Dendritic cell treated with granulocyte-macrophage colony-stimulating factor and Interleukin-4, amounts not matched to agents 40 ng/mL and 50 ng/mL, for 4 days (primary cell): Measurements from ENCODE around the gene LPAR3.

Experiments
- H3K27ac Mint-ChIP-seq: one replicate; pipeline ENCODE4 v1.8.0; 2022; ENCODE audit warnings: mild to moderate bottlenecking, mixed read lengths
- H3K27me3 Mint-ChIP-seq: one replicate; pipeline ENCODE4 v1.8.0; 2022; ENCODE audit warnings: mild to moderate bottlenecking, mixed read lengths
- H3K36me3 Mint-ChIP-seq: one replicate; pipeline ENCODE4 v1.8.0; 2022; ENCODE audit warnings: low read depth, mixed read lengths
- H3K4me1 Mint-ChIP-seq: one replicate; pipeline ENCODE4 v1.8.0; 2022; ENCODE audit warnings: low read depth, mixed read lengths
- H3K4me3 Mint-ChIP-seq: one replicate; pipeline ENCODE4 v1.8.0; 2022; ENCODE audit warnings: mild to moderate bottlenecking, moderate library complexity, mixed read lengths
- H3K9me3 Mint-ChIP-seq: one replicate; pipeline ENCODE4 v1.8.0; 2022; ENCODE audit warnings: mixed read lengths
- intact Hi-C: fragments of 100-400 bp; cut with micrococcal nuclease; formaldehyde crosslinking; loops from one replicate; pipeline ENCODE4 v1.15.0; 2022

The LPAR3 gene

DNA sequence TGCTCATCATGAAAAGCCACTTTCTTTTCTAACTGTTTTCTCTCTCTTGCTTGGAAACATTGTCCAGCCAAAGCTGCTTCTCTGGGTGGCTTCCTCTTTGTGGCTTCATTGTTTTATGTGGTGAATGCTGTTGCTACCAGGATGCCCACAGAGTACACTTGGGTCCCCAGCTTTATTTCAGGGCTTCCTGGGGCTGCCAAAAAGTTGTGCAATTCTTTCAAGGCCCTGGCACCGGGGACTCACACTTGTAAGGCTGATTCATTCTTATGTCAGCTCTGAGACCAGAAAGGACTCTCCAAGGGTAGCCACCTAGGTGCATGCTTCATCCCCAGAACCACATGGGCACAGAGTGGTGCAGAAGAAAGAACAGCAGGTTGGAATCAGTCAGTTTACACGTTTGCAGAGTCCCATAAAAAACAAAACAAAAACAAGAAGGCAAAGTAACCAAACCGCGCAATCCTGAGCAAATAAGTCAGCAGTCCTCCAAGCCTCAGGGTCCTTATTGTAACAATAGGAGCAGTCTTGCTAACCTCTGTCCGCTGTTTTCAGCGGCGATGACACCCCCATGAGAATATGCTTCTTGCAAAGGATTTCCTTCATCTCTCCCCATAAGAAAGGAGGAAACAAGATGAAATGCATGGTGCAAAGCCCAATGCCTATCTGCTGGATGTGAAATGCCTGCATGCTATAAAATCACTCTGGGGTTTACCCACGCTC, 112.8 kb downstream of the LPAR3 start:
- Mint-ChIP-seq H3K4me1 (peaks cover 19% of the 10 kb centered on the region), H3K36me3 (no peaks in the 10 kb centered on the region), H3K27me3 (no peaks in the 10 kb centered on the region), H3K27ac (no peak overlapping the region), H3K9me3 (no peaks in the 10 kb centered on the region), H3K4me3 (no peak overlapping the region)
- intact Hi-C loops = loop anchor here (5.0 kb wide), 1 partner anchor 152 kb away; no protein-coding TSS in a partner anchor

- intact Hi-C loops = no loop called here
- H3K4me3 Mint-ChIP-seq = no peak overlapping the region
- no peaks in the 10 kb centered on the region for H3K9me3 Mint-ChIP-seq
- no peaks in the 10 kb centered on the region for H3K36me3 Mint-ChIP-seq
- H3K4me1 Mint-ChIP-seq = peaks cover 19% of the 10 kb centered on the region
- H3K27me3 Mint-ChIP-seq = no peaks in the 10 kb centered on the region
- no peak overlapping the region for H3K27ac Mint-ChIP-seq
Observed at GRCh38 chr1:84776639-84777038, 116.4 kb downstream of the LPAR3 start.

DNA sequence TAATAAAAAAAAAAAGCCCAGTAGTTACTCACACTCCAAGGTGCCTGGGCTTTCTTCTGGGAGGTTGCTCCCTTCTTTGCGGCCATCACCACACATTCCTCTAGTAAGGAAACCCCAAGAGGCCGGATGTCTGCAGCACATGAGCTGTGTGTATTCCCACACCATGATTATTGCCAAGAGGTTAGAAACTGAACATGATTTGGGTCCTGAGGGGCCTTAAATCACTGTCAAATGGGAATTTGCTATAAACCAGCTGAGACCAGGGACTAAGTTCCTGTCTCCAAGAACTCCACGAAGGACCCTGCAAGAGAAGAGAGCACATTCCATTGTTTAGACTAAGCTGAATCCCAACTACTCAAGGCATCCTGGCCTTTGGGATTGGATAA, 117.5 kb downstream of the LPAR3 start:
- H3K9me3 Mint-ChIP-seq = no peaks in the 10 kb centered on the region
- peaks cover 16% of the 10 kb centered on the region for H3K4me1 Mint-ChIP-seq
- no peak overlapping the region for H3K4me3 Mint-ChIP-seq
- intact Hi-C loops = no loop called here
- no peak overlapping the region for H3K27ac Mint-ChIP-seq
- no peaks in the 10 kb centered on the region for H3K27me3 Mint-ChIP-seq
- H3K36me3 Mint-ChIP-seq = no peaks in the 10 kb centered on the region

GRCh38 chr1:84774669-84775534, 118.1 kb downstream of the LPAR3 start:
- Mint-ChIP-seq H3K9me3 (no peaks in the 10 kb centered on the region), H3K4me3 (no peak overlapping the region), H3K4me1 (peaks cover 10% of the 10 kb centered on the region), H3K27ac (no peak overlapping the region), H3K27me3 (no peaks in the 10 kb centered on the region), H3K36me3 (no peaks in the 10 kb centered on the region)
- intact Hi-C loops = loop anchor here (5.0 kb wide), 4 partner anchors 338 to 868 kb away; partner anchors contain the start of gene PRKACB

GRCh38 chr1:84773933-84774497, 119.0 kb downstream of the LPAR3 start:
- H3K27ac Mint-ChIP-seq = no peak overlapping the region

DNA sequence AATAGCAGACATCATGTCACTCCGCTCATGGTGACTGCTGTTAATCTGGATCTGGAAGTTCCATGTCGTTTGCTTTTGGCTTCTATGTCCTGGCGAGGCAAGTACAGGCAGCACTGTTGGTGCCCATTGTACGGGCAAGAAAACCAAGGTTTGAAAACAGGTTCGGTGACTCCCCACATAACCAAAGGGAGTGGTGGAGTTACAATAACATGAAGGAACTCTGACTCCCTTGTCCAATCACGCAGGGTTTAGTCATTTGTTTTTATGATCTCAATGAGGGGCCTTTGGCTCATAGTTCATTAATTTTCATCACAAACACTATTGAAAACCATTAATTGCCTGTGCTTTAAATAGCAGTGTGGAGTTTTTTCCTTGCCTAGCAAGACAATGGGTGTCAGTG, 119.8 kb downstream of the LPAR3 start:
- Mint-ChIP-seq H3K27me3 (no peaks in the 10 kb centered on the region), H3K9me3 (no peaks in the 10 kb centered on the region), H3K36me3 (no peaks in the 10 kb centered on the region), H3K27ac (no peak overlapping the region), H3K4me3 (no peak overlapping the region), H3K4me1 (no peaks in the 10 kb centered on the region)
- intact Hi-C loops = loop anchor here (5.0 kb wide), 4 partner anchors 336 to 866 kb away; partner anchors contain the start of gene PRKACB

More at GRCh38 chr1:84773933-84774497, 119.0 kb downstream of the LPAR3 start:
- Mint-ChIP-seq H3K4me3 (no peak overlapping the region), H3K36me3 (no peaks in the 10 kb centered on the region), H3K9me3 (no peaks in the 10 kb centered on the region), H3K4me1 (peaks cover under 1% of the 10 kb centered on the region), H3K27me3 (no peaks in the 10 kb centered on the region)
- intact Hi-C loops = loop anchor here (5.0 kb wide), 4 partner anchors 337 to 867 kb away; partner anchors contain the start of gene PRKACB

- Mint-ChIP-seq H3K27me3 (peaks cover 1% of the 10 kb centered on the region), H3K36me3 (no peaks in the 10 kb centered on the region), H3K27ac (no peak overlapping the region), H3K4me1 (no peaks in the 10 kb centered on the region), H3K9me3 (no peaks in the 10 kb centered on the region), H3K4me3 (no peak overlapping the region)
- intact Hi-C loops = loop anchor here (1.0 to 5.0 kb wide), 5 partner anchors 19 to 865 kb away; partner anchors contain the start of gene PRKACB
Observed at GRCh38 chr1:84772428-84772943, 120.5 kb downstream of the LPAR3 start.

- Mint-ChIP-seq H3K4me3 (no peak overlapping the region), H3K9me3 (no peaks in the 10 kb centered on the region), H3K27ac (no peak overlapping the region), H3K27me3 (peaks cover 1% of the 10 kb centered on the region), H3K36me3 (no peaks in the 10 kb centered on the region), H3K4me1 (no peaks in the 10 kb centered on the region)
- intact Hi-C loops = loop anchor here (1.0 to 5.0 kb wide), 5 partner anchors 19 to 865 kb away; partner anchors contain the start of gene PRKACB
Observed at GRCh38 chr1:84771895-84772294, 121.1 kb downstream of the LPAR3 start.

- Mint-ChIP-seq H3K4me1 (no peaks in the 10 kb centered on the region), H3K4me3 (no peak overlapping the region), H3K27me3 (peaks cover 1% of the 10 kb centered on the region), H3K9me3 (no peaks in the 10 kb centered on the region), H3K27ac (no peak overlapping the region), H3K36me3 (no peaks in the 10 kb centered on the region)
- intact Hi-C loops = loop anchor here (5.0 kb wide), 4 partner anchors 333 to 863 kb away; partner anchors contain the start of gene PRKACB
Observed at GRCh38 chr1:84770481-84770880, 122.5 kb downstream of the LPAR3 start.

DNA sequence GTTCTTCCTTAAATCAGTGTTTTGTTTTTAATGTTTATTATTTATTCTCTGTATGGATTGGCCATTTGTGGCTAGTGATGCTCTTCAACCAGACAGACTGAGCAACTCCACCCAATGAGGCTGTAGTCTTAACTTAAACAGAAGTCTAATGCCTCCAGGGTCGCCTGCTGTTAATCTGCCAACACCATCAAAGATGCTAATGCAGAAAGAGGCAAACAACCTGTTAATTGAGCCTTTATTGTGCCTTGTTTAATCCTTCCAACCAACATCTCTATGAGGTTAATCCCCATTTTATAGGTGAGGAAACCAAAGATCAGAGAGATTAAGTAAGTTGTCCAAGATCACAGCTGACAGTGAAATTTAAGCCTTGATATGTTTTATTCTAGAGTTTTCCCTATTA, 123.4 kb downstream of the LPAR3 start:
- no peak overlapping the region for H3K4me3 Mint-ChIP-seq

DNA sequence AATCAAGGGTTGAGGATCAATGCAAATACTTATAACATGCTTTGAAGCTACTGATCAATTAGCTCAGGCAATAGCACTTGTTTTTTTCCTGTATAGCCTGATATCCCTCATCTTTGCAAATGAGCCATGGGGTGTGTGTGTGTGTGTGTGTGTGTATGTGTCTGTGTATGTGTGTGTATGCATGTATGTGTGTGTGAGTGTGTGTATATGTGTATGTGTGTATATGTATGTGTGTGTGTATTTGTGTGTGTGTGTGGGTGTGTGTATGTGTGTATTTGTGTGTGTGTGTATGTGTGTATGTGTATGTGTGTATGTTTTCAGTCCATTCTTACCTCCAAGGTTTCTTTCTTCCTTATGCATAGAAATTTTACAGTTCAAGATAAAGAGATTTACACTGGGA, 124.4 kb downstream of the LPAR3 start:
- H3K4me1 Mint-ChIP-seq = peaks cover 5% of the 10 kb centered on the region
- H3K9me3 Mint-ChIP-seq = no peaks in the 10 kb centered on the region
- intact Hi-C loops = no loop called here
- H3K27ac Mint-ChIP-seq = no peak overlapping the region
- H3K4me3 Mint-ChIP-seq = no peak overlapping the region
- H3K36me3 Mint-ChIP-seq = no peaks in the 10 kb centered on the region
- peaks cover 7% of the 10 kb centered on the region for H3K27me3 Mint-ChIP-seq

More for the DNA sequence above, 123.4 kb downstream of the LPAR3 start:
- Mint-ChIP-seq H3K36me3 (no peaks in the 10 kb centered on the region), H3K27me3 (peaks cover 4% of the 10 kb centered on the region), H3K27ac (no peak overlapping the region), H3K4me1 (no peaks in the 10 kb centered on the region), H3K9me3 (no peaks in the 10 kb centered on the region)
- intact Hi-C loops = loop anchor here (5.0 kb wide), 4 partner anchors 332 to 862 kb away; partner anchors contain the start of gene PRKACB

GRCh38 chr1:84763912-84764680, 128.9 kb downstream of the LPAR3 start:
- Mint-ChIP-seq H3K4me3 (no peak overlapping the region), H3K27ac (no peak overlapping the region), H3K9me3 (no peaks in the 10 kb centered on the region), H3K36me3 (no peaks in the 10 kb centered on the region), H3K4me1 (peaks cover 8% of the 10 kb centered on the region), H3K27me3 (peaks cover 7% of the 10 kb centered on the region)
- intact Hi-C loops = no loop called here

- H3K27ac Mint-ChIP-seq = no peak overlapping the region
- peaks cover 6% of the 10 kb centered on the region for H3K27me3 Mint-ChIP-seq
- no peaks in the 10 kb centered on the region for H3K9me3 Mint-ChIP-seq
- H3K4me3 Mint-ChIP-seq = no peak overlapping the region
- intact Hi-C loops = no loop called here
- H3K4me1 Mint-ChIP-seq = peaks cover 12% of the 10 kb centered on the region
- no peaks in the 10 kb centered on the region for H3K36me3 Mint-ChIP-seq
Observed at GRCh38 chr1:84762664-84763063, 130.3 kb downstream of the LPAR3 start.
